Heart left ventricle (tissue), 13 donors: ENCODE data around the gene TMBIM4.

ENCODE experiments used
- POLR2A ChIP-seq, 2 donors: fragments of 450-650 bp; IDR thresholded peaks; one replicate each; pipeline ENCODE4 v1.6.1; 2017; ENCODE audit warnings: antibody characterized with exemption in 2 of 2, mild to moderate bottlenecking in 2 of 2, moderate library complexity in 2 of 2
- TF ChIP-seq, protein P1 (sequence below), 12 donors: fragments of 200-600 bp; sonication (generic) in 4 of 12; IDR thresholded peaks; one replicate each; pipeline versions ENCODE4 v1.5.0 to v1.8.0; 2018 to 2022; ENCODE audit warnings: antibody characterized with exemption in 12 of 12, mild to moderate bottlenecking in 5 of 12
- donor health status: ischemic (EF 13 %, LVEDD 7.1; RV severe dilation, severe dysfunction).
- donor health status: DM: no; HTN: yes; CAD: no.
- donor health status: DM: no; HTN: no; CAD: no.
- donor health status: ischemic (EF 25% LVEDD 6.9; RV normal size, moderate dysfunction).
- donor health status: ischemic (EF 25% LVEDD 5.7; RV mildly dilated, moderate dysfunction).
- donor health status: ischemic (EF 35%, LVEDD 5.7; RV mildly dilated, moderate dysfunction).
- donor health status: nonischemic (EF 11% LVEDD 7.7; RV severe dilation, severe dysfunction).
- donor health status: DM: yes; HTN: yes; CAD: no.
- donor health status: PGD.
- donor health status: ischemic (EF 29% LVEDD 5.4; RV normal size, mild dysfunction).
- donor health status: nonischemic (EF 23%, LVEDD 6.1; RV moderate dilation, normal function).

DNA sequence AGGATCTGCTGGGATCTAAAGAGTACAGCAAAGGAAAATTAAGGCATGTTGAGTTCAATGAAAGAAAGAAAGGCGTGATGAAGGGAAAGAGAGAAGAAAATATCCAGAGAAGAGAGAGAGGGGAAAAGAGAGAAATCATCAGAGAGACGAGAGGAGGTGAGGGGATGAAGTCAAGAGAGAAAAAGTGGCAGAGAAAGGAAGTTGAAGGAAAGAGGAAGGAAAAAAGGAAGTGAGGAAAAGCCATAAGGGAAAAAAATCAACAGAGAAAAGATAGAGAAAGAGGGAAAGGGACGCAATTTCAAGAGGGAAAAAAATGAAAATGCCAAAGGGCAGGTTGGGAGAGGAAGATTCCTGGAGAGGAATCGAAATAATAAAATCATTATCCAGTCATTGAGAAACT lies 79.6 kb downstream of the TMBIM4 start:
- TF ChIP-seq, protein P1, sequence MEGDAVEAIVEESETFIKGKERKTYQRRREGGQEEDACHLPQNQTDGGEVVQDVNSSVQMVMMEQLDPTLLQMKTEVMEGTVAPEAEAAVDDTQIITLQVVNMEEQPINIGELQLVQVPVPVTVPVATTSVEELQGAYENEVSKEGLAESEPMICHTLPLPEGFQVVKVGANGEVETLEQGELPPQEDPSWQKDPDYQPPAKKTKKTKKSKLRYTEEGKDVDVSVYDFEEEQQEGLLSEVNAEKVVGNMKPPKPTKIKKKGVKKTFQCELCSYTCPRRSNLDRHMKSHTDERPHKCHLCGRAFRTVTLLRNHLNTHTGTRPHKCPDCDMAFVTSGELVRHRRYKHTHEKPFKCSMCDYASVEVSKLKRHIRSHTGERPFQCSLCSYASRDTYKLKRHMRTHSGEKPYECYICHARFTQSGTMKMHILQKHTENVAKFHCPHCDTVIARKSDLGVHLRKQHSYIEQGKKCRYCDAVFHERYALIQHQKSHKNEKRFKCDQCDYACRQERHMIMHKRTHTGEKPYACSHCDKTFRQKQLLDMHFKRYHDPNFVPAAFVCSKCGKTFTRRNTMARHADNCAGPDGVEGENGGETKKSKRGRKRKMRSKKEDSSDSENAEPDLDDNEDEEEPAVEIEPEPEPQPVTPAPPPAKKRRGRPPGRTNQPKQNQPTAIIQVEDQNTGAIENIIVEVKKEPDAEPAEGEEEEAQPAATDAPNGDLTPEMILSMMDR (IDR thresholded peaks at IDR 0.05), result no peak
- TF ChIP-seq POLR2A (IDR thresholded peaks at IDR 0.05), result no peak
